ENCODE measurements around the gene PTGER1.
"Not testable (repeated sequence)": the region's sequence is repeated elsewhere in the genome, so short reads cannot be mapped to it uniquely, and the experiment has no call there.

PTGER1 gene

DNA sequence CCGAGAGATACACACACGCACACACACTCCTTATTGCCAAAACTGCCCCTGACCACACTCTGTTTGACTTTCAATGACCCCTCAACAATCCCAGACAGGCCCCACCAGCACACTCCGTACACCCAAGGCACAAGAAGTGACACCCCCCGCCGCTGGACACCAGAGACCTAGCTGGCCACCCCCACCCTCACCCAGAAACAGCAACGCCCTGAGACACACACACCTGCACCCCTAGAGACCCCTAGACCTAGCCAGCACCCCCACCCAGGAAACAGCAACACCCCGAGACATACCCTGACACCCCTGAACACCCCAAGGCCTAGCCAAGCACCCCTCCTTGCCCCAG, 1.1 kb upstream of the PTGER1 start:
- in situ Hi-C loops (cut with MboI; ENCODE audit: low sequenced_read_pairs) = no loop called here

DNA sequence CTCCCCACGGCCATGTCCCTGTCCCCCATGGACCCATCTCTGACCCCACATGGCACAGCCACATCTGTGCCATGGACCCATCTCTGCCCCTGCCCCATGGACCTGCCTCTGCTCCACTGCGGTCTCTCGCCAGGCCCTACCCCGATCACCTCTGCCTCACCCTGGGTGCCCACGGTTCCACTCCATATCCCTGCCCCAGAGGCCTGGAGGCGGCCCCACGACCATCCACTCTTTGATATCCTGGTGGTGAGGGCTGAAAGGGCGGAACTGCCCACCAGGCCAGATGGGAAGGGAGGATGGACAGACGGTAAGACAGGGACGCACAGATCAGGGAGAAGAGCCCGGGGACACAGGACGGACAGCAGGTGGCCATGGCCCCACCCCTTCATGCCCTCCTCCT, 327 bp downstream of the PTGER1 start:
- in situ Hi-C loops (cut with MboI; ENCODE audit: low sequenced_read_pairs) = no loop called here

DNA sequence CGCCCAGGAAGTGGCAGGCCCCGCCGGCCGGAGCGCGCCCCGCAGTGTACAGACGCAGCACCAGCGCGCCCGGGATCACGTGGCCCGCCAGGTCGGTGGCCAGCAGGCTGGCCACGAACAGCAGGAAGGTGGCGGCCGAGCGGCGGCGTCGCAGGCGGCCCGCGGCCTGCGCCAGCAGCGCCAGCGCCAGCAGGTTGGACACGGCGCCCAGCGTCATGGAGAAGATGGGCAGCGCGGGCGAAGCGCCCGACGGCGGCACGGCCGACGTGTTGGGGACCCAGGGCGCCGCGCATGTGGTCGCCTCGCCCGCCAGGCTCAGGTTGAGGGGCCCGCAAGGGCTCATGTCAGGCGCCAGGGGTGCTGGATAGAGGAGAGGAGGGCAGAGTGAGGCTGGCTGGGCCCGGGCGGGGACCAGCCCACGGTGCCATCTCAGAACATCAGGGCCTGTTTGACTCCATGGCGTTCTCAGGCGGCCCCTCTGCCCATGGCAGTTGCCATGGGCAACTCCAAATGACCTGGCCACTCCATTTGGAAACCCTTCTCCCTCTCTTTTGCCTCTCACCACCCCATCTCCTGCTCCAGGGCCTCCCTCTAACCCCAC, 1.1 kb downstream of the PTGER1 start:
- in situ Hi-C loops (cut with MboI; ENCODE audit: low sequenced_read_pairs) = no loop called here

DNA sequence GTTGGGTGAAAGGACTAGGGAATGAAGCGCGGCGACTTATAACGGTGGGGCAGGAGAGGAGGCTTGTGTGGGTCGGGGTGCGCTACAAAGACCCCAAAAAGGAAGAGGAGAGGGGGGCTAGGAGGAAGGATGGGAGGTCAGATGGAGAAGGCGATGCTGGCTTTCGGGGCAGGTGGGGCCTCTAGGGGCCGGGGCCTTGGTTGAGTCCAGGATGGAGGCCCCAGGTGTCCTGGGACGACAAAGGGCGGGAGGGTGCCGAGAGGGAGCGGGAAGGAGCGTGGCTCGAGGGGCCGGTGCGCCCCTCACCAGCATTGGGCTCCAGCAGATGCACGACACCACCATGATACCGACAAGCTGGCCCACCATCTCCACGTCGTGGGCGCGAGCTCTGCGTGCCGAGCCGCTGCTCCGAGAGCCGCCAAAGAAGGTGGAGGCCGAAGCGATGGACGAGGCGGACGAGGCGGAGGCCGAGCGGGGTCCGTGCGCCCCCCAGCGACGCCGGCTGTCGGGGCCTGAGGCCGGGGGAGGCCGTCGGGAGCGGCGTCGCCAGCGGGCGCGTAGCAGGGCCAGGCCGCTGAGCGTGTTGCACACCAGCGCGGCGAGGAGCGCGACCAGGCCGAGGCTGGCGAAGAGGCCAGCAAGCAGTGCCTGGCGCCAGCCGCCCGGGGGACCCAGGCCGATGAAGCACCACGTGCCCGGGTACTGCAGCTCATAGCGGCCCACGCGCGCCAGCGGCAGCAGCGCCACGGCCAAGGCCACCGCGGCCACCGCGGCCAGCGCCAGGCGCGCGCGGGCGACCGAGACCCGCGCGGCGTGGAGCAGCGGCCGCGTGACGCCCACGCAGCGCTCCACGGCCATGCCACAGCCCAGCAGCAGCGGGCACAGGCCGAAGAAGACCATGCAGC, 1.8 kb downstream of the PTGER1 start:
- in situ Hi-C loops (cut with MboI; ENCODE audit: low sequenced_read_pairs) = no loop called here

DNA sequence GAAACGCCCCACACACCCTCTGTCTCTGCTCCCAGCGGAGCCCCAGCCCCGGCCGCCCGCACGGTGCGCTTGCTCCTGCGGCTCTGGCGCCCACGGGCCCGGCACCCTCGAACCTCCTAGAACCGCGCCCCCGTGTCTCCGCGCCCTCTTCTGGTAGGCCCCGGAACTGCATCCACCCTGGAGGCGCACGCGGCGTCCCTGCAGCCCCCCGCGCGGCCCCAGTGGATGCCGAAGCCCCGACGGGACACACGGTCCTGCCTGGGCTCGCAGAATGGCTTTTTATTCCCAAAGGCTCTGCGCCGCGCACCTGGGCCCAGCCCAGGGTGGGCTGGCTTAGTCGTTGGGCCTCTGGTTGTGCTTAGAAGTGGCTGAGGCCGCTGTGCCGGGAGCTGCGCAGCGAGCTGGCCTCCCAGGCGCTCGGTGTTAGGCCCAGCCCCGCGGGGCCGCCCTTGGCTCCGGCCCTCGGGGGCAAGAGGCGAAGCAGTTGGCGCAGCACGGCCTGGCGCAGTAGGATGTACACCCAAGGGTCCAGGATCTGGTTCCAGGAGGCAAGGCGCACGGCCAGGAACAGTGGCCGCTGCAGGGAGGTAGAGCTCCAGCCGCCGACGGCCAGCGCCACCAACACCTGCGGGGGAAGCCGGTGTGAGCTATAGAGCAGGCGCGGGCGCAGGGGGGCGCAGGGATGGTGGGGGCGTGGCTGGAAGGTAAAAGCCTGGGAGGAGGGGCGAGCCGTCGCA, 2.8 kb downstream of the PTGER1 start:
- in situ Hi-C loops (cut with MboI; ENCODE audit: low sequenced_read_pairs) = no loop called here

DNA sequence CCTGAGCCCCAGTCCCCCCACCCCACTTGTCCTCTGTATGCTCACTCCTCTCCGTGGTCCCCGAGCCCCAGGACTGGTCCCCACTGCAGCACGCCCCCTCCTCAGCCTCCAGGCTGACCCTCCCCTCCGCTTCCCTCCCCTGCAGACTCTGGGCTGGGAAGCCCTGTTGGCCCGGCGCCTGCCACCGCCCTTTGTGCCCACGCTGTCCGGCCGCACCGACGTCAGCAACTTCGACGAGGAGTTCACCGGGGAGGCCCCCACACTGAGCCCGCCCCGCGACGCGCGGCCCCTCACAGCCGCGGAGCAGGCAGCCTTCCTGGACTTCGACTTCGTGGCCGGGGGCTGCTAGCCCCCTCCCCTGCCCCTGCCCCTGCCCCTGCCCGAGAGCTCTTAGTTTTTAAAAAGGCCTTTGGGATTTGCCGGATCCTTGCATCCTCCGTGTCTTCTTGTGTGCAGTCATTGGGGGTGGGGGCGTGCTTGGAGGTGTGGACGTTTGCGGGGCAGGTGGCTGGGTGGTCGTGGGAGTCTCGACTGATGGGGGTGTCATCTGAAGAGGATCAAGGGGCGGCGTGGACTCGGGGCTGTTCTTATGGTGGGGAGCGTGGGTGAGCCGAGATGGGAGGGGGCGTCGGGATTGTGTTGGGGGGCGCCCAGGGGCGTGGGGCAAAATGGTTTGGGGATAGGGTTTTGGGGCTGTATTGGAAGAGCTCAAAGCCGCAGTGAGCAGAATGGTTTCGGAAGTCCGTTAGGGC, 3.5 kb downstream of the PTGER1 start:
- in situ Hi-C loops (cut with MboI; ENCODE audit: low sequenced_read_pairs) = no loop called here

DNA sequence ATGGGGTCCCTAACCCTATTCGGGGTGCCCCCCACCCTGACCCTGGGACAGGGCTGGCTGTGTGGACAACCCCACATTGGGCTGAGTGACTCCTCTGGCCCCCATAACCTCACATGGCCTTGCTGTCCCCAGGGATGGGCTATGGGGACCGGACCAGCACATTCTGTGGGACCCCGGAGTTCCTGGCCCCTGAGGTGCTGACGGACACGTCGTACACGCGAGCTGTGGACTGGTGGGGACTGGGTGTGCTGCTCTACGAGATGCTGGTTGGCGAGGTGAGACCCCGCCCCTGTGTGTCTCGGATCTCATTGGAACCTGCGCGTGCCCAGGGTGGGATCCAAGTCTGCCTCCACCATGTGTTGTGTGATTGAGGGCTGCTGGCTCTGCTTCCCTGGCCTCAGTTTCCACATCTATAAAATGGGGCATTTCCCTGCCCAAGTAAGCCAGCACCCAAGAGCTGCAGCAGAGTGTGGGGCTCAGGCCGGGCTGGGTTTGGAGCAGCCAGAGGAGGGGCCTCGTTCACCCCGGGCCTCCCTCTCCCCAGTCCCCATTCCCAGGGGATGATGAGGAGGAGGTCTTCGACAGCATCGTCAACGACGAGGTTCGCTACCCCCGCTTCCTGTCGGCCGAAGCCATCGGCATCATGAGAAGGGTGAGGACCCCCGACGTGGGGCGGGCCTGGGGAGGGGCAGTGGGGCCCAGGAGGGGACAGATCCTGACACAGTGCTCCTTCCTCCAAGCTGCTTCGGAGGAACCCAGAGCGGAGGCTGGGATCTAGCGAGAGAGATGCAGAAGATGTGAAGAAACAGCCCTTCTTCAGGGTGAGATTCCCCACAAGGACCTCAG, 4.9 kb downstream of the PTGER1 start:
- in situ Hi-C loops (cut with MboI; ENCODE audit: low sequenced_read_pairs) = no loop called here

DNA sequence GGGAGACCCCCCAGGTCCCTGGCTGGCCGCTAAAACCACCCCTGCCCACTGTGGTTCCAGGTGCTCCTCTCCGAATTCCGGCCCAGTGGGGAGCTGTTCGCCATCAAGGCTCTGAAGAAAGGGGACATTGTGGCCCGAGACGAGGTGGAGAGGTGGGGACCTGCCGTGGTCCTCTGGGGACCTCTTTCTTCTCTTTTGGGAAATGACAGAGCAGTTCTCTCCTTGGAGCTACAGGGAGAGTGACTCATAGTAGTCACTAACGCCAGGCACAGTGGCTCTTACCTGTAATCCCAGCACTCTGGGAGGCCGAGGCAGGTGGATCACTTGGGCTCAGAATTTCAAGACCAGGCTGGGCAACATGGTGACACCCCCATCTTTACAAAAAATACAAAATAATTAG, 7.3 kb downstream of the PTGER1 start:
- in situ Hi-C loops (cut with MboI; ENCODE audit: low sequenced_read_pairs) = no loop called here

DNA sequence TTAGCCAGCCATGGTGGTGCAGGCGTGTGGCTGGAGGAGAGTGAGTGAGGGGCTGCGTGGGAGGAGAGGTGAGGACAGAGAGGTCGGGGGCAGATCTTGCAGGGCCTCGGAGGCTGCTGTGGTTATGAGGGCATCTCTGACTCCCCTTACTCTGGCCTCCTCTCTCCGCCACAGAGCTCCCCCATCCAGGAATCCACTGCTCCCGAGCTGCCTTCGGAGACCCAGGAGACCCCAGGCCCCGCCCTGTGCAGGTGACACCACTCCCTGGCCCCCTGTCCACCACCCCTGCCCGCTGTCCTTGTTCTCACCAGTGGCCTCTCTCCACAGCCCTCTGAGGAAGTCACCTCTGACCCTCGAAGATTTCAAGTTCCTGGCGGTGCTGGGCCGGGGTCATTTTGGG, 7.8 kb downstream of the PTGER1 start:
- in situ Hi-C loops (cut with MboI; ENCODE audit: low sequenced_read_pairs) = no loop called here

DNA sequence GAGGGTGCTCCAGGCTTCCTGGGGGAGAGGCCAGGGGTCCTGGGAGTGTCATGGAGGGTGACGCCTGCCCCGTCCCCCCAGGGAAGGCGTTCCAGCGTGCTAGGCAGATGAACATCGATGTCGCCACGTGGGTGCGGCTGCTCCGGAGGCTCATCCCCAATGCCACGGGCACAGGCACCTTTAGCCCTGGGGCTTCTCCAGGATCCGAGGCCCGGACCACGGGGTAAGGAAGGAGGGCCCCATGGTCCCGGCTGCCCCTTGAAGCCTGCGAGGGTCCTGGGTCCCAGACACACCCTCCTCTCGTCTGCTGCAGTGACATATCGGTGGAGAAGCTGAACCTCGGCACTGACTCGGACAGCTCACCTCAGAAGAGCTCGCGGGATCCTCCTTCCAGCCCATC, 11.4 kb downstream of the PTGER1 start:
- in situ Hi-C loops (cut with MboI; ENCODE audit: low sequenced_read_pairs) = no loop called here

DNA sequence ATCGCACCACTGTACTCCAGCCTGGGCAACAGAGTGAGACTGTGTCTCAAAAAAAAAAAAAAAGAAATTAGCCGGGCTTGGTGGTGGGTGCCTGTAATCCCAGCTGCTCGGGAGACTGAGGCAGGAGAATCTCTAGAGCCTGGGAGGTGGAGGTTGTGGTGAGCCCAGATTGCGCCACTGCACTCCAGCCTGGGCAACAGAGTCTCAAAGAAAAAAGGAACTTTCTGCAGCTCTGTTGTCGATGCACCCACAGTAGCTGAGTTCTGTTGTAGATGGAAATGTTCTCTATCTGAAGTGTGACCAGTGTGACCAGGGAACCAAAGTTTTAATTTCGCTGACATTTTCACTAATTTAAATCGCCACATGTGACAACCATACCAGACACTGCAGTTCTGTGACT, 12.8 kb downstream of the PTGER1 start:
- in situ Hi-C loops (cut with MboI; ENCODE audit: low sequenced_read_pairs) = not testable (repeated sequence)

DNA sequence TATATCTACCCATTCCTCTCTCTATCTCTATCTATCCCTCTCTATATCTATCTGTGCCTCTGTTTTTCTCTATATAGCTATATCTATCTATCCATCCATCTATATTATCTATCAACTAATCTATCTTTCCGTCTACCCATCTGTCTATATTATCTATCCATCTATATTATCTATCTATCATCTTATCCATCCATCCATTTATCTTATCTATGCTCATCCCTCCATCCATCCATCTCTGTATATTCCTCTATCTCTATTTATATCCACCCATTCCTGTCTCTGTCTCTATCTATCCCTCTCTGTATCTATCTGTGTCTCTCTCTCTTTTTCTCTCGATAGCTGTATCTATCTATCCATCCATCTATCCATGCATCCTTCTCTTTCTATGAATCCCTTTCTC, 14.2 kb downstream of the PTGER1 start:
- in situ Hi-C loops (cut with MboI; ENCODE audit: low sequenced_read_pairs) = no loop called here

DNA sequence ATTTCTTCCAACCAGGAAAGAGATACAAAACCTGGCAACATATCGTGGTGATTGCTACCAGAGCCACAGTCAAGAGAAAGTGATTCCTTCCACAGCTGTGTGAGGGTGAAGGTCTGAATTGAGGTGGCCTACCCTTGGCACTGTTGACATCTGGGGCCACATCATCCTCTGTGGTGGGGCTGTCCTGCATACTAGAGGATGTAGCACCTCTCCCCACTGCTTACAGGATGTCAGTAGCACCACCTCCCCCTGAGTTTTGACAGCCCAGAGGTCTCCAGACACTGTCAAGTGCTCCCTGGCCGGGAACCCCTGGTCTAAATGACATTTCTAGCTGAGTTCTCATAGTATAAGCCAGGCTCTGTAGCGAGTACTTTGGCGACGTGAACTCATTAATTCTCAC, 15.5 kb downstream of the PTGER1 start:
- in situ Hi-C loops (cut with MboI; ENCODE audit: low sequenced_read_pairs) = no loop called here

DNA sequence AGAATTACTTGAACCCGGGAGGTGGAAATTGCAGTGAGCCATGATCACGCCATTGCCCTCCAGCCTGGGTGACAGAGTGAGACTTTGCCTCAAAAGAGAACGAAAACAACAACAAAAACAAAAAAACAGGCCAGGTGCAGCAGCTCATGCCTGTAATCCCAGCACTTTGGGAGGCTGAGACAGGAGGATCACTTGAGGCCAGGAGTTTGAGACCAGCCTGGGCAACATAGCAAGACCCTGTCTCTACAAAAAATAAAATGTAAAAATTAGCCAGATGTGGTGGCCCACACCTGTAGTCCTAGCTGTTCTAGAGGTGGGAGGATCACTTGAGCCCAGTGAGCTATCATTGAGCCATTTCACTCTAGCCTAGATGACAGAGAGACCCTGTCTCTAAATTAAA, 22.9 kb downstream of the PTGER1 start:
- in situ Hi-C loops (cut with MboI; ENCODE audit: low sequenced_read_pairs) = not testable (repeated sequence)

DNA sequence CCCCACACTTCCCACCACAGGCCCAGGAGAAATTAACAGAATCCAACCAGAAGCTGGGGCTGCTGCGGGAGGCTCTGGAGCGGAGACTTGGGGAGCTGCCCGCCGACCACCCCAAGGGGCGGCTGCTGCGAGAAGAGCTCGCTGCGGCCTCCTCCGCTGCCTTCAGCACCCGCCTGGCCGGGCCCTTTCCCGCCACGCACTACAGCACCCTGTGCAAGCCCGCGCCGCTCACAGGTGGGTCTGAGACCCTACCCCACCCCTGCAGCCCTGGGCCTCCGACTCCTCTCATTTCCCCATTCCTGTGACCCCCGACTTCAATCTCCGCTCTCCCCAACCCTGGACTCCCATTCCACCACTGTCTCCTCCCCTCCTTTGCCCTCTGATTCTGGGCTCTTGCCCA, 24.3 kb downstream of the PTGER1 start:
- in situ Hi-C loops (cut with MboI; ENCODE audit: low sequenced_read_pairs) = no loop called here

DNA sequence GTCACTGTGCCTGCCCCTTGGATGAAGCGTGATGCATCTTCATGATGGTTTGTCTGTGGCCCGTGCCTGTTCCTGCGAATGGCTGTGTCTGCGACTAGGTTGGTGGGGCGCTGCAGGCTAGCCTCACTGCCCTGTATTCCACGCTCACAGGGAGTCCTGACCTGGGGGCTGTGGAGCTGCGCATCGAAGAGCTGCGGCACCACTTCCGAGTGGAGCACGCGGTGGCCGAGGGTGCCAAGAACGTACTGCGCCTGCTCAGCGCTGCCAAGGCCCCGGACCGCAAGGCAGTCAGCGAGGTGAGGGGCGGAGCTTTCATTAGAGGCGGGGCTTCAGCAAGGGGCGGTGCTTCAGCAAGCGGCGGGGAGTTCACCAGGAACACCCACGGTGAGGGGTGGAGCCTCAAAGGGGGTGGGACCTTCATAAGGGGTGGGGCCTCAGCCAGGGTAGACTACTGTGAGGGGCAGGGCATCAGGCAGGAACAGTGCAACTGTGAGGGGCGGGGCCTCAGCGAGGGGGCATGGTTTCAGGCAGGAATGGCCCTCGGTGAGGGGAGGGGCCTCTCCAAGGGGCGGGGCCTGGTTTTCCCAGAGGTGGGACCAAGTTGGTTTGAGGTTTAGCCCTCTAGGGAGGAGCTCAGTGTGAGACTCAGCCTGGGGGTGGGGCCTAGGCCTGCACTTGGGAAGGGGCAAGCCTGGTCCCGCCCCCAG, 24.8 kb downstream of the PTGER1 start:
- in situ Hi-C loops (cut with MboI; ENCODE audit: low sequenced_read_pairs) = no loop called here

DNA sequence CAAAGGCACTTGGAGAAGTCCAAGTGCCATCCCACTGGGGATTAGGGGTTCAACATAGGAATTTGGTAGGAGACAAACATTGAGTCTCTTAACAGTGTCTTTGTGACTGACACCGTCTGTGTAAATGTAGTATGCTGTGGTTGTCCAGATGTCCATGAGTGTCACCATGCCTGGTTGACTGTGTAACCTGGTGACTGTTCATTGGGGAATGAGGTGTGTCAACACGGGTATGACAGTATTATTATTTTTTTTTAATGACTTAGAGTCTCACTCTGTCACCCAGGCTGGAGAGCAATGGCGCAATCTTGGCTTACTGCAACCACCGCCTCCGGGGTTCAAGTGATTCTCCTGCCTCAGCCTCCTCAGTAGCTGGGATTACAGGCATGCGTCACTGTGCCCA, 25.8 kb downstream of the PTGER1 start:
- in situ Hi-C loops (cut with MboI; ENCODE audit: low sequenced_read_pairs) = no loop called here

DNA sequence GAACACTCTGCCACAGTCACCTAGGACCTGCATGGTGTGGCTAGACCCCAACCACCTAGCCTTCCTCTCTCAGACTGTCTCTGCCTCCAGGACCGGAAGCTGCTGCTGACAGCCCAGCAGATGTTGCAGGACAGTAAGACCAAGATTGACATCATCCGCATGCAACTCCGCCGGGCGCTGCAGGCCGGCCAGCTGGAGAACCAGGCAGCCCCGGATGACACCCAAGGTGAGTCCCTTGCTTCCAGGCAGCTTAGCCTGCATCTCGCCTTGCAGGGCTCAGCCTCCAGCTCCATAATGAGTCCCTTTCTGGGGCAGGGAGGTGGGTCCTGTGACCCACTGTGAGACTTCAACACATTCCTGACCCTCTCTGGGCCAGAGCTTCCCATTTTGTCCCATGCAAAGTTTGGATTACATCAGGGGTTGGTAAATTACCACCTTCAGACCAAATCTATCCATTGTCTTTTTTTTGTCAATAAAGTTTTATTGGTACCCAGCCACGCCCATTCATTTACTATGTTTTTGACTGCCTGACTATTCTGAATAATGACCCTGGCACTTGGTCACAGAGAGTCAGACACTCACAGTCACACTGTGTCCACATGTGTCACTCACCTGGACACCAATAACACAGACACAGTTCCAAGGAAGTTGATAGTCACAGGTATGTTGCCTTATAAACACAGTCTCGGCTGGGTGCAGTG, 28.7 kb downstream of the PTGER1 start:
- in situ Hi-C loops (cut with MboI; ENCODE audit: low sequenced_read_pairs) = no loop called here

DNA sequence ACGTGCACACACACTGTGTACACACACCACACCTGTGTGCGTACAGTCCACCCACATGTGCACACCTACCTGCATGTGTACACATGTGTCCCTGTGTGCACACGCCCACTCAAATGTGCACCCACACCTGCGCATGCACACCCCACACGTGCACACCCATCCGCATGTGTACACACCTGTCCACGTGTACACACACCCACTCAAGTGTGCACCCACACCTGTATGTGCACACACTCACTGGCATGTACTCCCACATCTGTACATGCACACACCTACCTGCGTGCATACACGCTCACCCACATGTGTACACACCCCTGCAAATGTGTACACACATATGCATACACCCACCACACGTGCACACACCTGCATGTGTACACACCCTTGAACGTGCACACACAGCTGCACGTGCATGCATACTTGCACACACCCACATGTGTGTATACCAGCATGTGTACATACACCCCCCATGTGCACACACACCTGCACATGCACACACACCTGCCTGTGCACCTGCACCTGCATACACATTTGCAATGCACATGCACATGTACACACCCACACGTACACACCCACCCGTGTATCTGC, 31.4 kb downstream of the PTGER1 start:
- in situ Hi-C loops (cut with MboI; ENCODE audit: low sequenced_read_pairs) = no loop called here
